ENCODE results near the gene DAGLB.
A peak's percentile ranks its signal among the peaks of the same experiment; 100 is the strongest.
"Not testable (repeated sequence)": the region's sequence is repeated elsewhere in the genome, so short reads cannot be mapped to it uniquely, and the experiment has no call there.

The DAGLB gene

DNA sequence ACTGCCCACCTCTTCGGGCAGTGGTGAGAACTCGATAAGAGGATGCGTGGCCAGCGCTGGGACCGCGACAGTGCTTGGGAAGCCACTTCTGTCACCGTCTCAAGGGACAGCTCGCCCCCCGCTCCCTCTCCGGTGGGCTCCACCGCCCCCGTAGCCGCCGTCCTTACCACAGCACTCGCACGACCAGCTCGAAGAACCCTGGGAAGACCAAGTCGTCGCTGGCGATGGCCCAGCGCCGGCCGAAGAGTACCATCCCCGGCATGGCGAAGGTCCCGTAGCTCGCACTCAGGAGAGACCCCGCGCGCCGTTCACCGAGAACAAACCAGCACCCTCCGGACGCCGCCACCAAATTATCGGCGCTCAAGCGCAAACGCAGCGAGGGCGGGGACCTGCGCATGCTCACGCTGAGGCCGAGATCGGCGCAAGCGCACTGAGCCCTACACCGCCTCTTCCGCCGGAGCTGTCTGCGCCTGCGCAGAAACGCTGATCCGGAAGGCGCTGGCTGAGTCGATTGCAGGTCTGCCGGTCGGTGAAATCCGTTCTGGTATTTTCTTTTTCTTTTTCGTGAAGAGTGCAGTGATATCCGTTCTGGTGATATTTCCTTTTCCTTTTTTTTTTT is at the start of gene DAGLB:
DAGLB (minus strand) TSS at position 374 of the 619 bp plus-strand sequence; CDS start at position 262, 112 bp downstream.
- peak; percentile 94 to 96 for DNase-seq

- no peak for DNase-seq
Measured at GRCh38 chr7:6497637-6497905, 49.8 kb upstream of the DAGLB start.

GRCh38 chr7:6496842-6497636 is 49.3 kb upstream of the DAGLB start:
- DNase-seq: no peak

GRCh38 chr7:6495597-6496262 is 48.0 kb upstream of the DAGLB start:
- no peak for DNase-seq

- DNase-seq: no peak
Measured at GRCh38 chr7:6494365-6494764, 46.6 kb upstream of the DAGLB start.

- DNase-seq: no peak
Measured at GRCh38 chr7:6491194-6491593, 43.4 kb upstream of the DAGLB start.

DNA sequence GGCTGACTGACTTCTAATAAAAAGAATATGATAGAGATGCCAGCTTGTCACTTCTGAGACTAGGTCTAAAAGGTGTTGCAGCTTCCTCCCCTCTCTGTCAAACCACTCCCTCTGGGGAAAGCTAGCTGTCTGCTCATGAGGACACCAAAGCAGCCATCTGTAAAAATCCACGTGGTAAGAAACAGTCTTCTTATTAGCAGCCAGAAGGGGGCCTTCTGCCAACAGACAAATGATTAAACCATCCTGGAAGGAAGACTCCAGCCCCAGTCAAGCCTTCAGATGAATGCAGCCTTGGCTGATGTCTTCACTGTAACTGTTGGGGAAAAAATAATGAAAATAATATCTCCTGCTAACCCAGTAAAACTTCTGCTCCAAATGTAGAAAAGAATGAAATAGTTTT is 41.9 kb upstream of the DAGLB start:
- no peak for DNase-seq

- no peak for DNase-seq
Measured at GRCh38 chr7:6487184-6487545, 39.4 kb upstream of the DAGLB start.

- DNase-seq: no peak
Measured at GRCh38 chr7:6486438-6487183, 38.9 kb upstream of the DAGLB start.

- DNase-seq: no peak
Measured at GRCh38 chr7:6482743-6483119, 35.0 kb upstream of the DAGLB start.

GRCh38 chr7:6482307-6482706 is 34.6 kb upstream of the DAGLB start:
- DNase-seq: no peak

DNA sequence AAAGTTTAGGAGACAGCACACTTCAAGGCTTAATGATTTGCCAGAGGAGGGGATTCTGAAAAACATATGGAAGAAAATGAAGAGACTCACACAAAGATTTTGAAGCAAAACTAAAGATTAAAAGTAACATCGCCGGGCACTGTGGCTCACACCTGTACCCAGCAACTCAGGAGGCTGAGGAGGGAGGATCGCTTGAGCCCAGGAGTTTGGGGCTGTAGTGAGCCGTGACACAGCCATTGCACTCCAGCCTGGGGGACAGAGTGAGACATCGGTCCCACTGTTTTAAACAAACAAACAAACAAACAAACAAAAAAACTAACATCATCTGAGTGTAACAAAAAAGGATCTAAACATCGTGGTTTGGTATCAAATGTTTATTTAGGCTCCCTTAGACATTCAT is 33.7 kb upstream of the DAGLB start:
- no peak for DNase-seq

- no peak for DNase-seq
Measured at GRCh38 chr7:6480323-6480660, 32.5 kb upstream of the DAGLB start.

- DNase-seq: no peak
Measured at GRCh38 chr7:6479067-6479466, 31.3 kb upstream of the DAGLB start.

DNA sequence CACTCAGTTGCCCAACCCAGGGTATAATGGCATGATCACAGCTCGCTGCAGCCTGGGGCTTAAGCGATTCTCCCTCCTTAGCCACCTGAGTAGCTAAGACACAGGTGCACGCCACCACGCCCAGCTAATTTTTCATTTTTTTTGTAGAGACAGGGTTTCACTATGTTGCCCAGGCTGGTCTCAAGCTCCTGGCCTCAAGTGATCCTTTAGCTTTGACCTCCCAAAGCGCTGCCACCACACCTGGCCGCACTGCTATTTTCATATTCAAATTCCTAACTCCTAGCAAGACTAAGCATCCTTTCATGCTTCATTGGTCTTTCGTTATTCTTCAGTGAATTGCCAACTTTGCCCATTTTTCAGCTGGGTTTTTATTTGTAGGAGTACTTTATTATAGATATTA is 30.4 kb upstream of the DAGLB start:
- no peak for DNase-seq

- DNase-seq: no peak
Measured at GRCh38 chr7:6477318-6477660, 29.5 kb upstream of the DAGLB start.

DNA sequence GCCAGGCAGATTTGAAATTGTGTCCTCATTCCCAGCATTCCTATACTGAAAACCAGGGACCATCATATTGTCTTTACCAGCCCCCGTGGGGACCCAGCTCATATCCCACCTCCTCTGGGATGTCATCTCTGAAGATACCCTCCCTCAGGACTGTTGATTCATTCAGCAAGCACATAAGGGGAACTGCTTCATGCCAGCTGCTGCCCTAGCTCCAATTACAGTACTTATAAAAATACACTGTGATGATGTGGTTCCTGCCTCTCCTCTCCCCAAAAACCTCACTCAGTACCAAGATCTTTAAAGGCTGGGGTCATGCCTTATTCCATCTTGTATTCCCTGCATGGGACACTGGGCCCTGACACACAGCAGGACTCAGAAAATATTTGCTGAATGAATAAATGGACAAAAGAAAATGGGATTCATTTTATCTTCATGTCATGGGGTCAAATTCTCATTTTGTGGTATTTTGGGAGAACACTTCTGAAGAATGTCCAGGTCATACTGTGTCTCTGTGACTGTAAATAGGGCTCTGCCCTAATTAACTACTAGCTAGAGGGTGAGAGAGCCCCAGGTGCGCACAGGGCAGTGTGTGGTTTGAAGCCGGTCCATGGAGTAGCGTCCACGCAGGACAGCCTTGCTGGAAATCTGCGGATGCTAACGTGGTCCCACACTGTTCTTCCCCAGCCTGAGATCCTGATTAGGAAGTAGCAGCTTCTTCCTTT is 29.0 kb upstream of the DAGLB start:
- DNase-seq: no peak

DNA sequence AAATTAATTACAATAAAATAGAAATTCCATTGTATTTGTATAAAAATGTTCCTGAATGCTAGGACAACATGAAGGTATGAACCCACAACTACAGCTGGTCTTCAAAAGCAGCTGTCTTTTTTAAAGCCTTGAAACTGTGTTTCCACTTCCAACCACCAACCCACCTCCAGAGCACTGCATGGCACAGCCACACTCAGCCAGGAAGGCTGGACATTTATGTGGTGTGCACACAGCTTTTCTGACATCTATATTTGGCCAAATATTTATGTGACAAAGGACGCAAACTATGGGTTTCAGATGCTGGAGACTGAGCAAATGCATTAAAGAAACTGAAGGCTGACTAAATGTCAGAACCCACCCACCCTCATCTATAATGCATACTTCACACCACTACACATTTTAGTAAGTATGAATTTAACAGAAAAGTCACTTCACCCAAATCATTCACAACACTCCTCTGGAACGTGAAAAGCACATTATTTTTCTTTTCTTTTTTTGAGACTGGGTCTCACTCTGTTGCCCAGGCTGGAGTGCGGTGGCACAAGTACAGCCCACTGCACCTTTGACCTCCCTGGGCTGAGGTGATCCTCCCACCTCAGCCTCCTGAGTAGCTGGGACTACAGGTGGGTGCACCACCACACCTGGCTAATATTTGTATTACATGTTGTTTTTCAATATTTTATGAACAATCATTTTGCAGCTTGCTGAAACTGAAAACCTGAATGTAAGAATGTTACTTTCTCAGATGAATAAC is 27.9 kb upstream of the DAGLB start:
- DNase-seq: no peak

- no peak for DNase-seq
Measured at GRCh38 chr7:6465862-6466261, 18.1 kb upstream of the DAGLB start.

DNA sequence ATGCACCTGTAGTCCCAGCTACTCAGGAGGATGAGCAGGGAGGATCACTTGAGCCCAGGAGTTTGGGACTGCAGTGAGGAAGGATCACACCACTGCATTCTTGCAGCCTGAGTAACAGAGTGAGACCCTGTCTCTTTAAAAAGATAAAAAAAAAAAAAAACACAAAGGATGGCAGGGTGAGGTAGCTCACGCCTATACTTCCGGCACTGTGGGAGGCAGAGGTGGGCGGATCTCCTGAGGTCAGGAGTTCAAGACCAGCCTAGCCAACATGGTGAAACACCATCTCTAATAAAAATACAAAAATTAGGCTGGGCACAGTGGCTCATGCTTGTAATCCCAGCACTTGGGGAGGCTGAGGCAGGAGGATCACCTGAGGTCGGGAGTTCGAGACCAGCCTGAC is 15.9 kb upstream of the DAGLB start:
- not testable (repeated sequence) for DNase-seq

DNA sequence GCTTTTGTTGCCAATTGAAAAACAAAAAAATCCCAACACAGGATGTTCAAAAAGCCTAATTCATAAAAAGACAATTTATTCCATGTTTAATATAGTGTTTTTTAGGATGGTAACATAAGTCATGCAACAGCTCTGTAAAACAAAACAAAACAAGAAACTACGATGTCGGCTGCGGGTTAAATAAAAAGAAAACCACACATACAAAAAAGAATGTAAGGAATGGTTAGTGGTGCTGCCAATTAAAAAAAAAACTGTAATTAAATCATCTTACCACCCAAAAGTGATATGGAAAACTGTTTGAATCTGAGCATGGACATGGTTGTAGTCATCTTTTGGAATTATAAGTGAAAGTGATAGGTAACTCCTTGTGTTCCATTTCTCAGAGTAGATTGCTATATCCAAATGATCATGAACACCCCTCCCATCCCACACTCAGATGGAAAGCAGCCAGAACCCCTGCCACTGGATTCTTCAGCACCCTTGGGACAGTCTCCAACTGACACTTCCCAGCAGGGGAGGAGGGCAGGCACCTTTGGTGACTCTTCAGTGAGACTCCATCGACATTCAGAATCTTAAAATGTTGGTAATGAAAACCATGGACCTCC is 14.3 kb upstream of the DAGLB start:
- no peak for DNase-seq

DNA sequence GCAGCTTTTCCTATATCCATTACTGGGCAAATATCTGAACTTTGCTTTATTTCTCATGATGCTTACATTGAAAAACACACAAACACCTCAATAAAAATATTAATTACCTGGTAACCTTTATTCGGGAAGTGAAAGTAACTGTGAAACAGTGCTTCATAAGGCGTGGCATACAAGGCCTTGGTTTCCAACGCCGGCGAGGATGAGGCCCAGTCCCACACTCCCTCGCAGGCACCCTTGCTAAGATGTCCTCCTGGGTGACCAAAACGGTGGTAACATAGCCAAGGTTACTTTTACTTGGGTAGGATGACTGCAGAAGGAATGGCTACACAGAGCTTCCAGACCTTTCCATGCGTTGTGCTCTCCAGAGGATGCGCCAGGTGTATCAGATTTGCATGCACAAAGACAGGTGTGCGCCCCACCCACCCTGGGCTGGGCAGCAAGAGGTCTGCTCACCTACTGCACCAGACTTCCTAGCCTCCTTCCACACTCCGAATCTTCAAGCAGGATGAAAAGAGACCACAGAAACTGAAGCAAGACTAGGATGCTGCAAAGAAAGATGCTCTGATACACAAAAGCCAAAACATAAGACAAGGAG is 13.3 kb upstream of the DAGLB start:
- no peak for DNase-seq

Measured in NCI-H2081 (cell line).